Hematopoietic multipotent progenitor cell treated with erythropoietin and hydrocortisone succinate and interleukin-3 and kit ligand, for 15 days (in vitro differentiated cells): Measurements from ENCODE around the gene MYO9A.
"Not testable (repeated sequence)": the region's sequence is repeated elsewhere in the genome, so short reads cannot be mapped to it uniquely, and the experiment has no call there.

Experiments
- DNase-seq: peaks from one replicate; pipeline ENCODE4 v3.0.0-alpha.2; 2015; ENCODE audit warnings: low spot score

MYO9A gene

DNA sequence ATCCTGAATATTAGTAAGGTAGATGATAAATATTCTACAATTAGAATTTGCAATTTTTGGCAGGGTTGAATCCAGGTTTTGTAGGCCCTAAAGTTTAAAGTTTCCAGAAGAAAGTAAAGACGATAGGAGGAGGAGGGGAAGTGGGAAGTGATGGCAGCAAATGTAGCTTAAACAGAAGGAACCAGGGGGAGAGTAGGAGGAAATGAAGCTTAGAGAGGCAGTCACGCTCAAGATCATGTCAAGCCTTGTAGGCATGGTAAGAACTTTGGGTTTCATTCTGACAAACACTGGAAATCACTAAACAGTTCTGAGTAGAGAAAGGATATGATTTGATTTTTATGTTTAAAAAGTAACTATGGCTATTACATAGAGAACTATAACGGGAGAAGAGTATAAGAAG, 243.7 kb downstream of the MYO9A start:
- no peak for DNase-seq

DNA sequence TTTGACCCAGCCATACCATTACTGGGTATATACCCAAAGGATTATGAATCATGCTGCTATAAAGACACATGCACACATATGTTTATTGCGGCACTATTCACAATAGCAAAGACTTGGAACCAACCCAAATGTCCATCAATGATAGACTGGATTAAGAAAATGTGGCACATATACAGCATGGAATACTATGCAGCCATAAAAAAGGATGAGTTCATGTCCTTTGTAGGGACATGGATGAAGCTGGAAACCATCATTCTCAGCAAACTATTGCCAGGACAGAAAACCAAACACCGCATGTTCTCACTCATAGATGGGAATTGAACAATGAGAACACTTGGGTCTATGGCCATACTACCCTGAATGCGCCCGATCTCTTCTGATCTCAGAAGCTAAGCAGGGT, 259.7 kb downstream of the MYO9A start:
- not testable (repeated sequence) for DNase-seq

DNA sequence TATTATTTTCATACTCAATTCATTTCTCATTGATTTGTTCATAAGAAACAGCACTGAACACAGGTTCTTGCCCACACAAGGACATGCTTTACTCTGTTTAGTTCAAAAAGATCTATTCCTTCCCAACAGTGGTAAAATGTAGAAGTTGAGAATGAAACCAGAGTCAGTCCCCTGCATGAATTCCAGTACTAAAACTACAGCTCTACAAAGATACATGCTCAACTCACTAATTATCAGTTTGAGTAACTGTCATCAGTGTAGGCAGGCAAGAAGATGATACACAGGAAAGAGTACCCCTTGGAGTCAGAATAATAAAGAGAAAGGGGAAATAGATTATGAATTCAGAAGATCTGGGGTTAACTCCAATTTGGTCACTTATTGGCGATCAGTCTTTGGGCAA, 264.4 kb downstream of the MYO9A start:
- DNase-seq: no peak

DNA sequence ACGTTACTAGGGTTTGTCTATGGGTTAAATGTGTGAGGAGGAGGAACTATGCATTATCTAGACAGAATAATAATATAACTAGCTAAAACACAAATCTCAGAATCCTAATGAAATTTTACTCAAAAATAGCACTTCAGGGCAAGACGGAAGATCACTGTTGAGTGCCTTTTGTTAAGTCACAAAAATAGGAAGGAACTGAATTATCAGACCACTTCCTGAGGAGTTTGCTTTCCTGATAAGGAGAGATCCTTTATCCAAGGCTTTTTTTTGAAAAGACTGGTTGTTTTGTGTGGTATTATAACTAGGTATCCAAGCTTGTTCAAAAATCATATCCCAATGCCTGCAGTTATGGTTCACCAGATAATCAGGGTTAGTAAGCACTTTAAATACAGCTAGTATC, 273.0 kb downstream of the MYO9A start:
- DNase-seq: no peak

DNA sequence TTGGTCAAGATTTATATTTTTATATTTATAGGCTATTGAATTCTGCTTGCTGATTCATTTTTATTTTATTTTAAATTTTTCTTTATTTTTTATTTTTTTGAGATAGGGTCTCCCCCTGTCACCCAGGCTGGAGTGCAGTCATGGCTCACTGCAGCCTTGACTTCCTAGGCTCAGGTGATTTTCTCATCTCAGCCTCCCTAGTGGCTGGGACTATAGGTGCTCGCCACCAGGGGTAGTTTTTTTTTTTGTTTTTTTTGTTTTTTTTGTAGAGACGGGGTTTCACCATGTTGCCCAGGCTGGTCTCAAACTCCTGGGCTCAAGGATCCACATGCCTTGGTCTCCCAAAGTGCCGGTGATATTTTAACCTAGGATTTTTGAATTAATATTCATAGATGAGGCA, 276.4 kb downstream of the MYO9A start:
- no peak for DNase-seq

DNA sequence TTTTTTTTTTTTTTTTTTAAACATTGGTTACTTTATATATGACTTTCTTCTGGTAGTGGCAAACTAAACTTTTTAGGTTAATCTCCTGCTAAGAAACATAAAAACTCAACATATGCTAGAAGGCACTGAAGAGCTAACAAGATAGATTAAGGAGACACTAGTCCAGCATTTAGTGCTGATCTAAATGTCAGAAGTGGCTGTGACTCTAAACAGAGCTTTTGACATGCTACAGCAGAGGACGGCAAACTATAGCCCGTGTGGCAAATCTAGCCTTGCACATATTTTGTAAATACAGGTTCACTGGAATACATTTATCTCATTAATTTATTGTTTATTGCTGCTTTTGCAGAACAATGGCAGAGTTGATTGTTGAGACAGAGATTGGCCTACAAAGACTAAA, 287.0 kb downstream of the MYO9A start:
- DNase-seq: no peak

DNA sequence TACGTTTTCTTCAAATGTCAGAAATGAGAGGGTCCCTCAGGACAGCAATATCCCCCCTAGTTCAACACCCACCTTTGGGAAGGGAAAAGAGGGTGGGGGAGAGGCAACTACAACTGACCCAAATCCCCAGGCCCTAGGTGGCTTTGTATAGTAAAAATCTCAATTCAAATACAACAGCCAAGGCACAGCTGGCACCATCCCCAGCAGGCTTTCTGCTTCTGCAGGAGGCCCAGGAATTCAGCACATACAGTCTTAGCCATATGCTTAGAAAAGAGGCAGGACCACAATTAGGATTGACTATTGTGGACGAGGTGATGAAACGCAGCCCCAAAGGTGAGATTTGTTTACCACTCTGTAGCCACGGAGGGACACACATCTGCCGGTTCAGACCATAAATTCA, 291.8 kb downstream of the MYO9A start:
- no peak for DNase-seq

DNA sequence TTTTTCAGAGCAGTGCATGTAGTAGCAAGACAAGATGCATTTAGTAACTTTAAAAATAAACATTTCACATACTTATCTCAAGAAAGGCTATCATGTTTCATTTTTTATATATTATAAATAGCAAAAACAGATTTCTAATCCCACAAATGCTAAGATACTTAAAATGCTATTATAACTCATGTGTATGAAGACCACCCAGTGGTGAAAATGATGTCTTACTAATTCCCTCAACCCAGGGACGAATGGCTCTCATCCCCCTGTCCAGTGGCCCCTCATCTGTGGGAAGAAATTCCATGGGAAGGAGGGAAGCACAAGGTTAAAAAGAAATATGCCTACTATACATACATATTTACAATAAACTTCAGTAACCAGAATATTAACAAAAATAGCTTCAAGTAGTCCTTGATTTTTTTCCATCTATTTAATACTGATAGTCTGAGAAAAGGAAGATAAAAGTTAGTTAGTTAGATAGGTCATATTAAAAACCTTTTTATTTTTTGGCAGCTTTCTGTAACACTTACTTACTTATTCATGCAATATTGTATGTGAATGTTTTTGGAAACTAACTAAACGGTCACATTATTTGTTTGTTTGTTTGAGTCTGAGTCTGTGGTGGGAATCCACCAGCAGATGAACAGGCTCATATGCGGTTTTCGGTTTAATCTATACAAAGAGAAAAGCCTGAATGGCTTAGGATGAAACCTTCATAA, 292.8 kb downstream of the MYO9A start:
- no peak for DNase-seq

DNA sequence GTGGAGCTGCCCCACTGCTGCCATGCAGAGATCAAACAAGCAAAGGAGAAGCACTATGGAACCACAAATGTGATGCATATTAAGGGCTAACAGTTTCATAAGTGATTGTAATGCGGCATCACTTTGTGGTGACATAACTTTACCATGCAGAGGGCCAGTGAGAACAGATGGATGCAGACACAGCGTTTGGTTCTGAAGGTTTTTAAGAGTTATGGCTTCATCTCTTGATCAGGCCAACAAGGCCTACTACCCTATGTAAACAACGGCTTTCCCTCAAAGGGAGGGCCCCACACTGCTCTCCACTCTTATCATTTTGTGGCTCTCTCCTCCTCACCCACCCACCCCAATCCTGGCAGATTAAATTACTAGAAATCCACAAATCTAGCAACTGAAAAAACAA, 294.1 kb downstream of the MYO9A start:
- no peak for DNase-seq

DNA sequence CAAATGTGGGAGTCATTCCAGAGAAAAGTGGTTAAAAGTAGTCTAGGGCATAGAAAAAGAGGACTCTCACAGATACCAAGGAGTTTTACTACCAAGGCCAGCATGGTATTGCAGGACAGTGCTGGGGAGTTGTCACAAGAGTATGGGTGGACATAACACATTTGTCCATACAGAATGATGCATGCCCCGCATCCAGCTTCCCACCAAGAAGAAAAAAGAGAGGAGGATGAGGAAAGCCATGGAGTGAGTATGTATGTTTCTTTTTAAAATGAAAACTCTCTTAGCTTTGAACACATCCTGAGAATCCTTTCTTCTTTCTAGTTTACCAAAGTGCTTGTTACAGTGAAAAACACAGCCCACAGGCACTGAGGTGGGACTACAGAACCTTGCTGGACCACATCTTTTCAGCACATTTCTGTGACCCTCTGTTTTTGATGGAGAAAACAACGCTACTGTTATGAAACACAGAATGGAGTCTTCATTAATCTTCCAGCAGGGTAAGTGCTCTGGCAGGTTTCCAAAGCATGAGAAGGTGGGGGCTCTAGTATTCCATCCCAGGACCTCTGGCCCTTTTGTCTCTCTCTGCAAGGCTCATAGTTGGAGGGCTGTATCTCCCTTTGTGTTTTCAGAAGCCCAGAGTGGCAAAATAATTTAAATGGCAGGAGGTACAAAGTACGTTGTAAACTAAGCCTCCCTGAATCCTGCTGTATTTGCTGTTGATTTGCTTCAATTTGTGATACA, 294.9 kb downstream of the MYO9A start:
- DNase-seq: no peak

DNA sequence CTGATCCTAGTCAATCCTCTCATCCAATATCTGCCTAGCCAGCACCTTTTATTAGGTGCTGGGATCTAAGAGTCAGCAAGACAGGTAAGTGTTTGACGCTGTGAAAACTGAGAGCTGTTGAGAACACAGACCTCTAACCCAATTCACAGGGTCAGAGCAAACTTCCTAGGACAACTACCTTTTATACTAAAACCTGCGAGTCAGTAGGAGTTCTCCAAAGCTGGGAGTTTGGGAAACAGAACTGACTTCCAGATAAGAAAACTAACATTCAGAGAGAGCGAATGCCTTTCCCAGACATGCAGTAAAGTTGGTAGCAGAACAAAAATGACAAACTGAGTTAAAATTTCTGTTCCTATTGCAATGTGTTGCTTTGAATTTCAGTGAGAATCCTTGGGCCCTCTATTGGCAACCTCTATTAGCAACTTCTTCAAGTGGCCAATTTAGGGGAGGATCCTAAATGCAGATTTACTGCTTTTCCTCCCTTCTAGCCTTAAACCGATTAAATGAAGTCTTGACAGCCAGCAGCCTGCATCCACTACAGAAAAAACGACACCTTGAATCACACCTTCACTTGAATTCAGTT, 296.3 kb downstream of the MYO9A start:
- DNase-seq: no peak

DNA sequence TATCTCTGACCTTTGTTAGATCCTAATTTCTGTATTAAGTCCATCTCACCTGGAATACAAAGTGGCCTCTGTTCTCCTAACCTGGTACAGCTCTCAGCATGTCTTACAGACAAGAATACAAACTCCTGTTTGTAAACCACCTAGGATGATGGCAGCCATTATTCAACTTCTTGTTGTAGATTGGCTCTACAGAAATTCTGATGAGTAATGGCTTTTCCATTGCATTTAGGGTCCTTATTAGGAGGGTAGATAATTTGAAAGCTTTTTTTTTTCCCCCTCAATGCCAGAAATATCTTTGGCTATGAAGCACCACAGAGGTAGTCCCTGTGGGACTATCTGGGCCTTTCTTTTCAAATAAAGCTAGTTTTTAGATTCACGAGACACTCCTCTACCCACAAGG, 297.8 kb downstream of the MYO9A start:
- no peak for DNase-seq

DNA sequence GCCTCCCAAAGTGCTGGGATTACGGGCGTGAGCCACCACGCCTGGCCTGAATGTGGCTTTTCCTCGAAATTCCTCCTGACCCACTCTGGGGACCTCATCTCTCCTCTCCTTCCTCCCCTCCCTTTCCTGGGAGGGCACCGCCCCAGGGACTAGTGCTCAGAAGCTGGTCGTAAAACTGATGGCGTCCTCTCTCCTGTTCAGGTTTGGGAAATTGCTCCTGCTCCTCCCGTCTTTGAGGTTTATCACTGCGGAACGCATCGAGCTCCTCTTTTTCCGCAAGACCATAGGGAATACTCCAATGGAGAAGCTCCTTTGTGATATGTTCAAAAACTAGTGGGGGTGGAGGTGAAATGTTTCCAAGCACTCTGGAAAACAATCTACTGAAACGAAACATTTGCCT, 300.6 kb downstream of the MYO9A start:
- no peak for DNase-seq

DNA sequence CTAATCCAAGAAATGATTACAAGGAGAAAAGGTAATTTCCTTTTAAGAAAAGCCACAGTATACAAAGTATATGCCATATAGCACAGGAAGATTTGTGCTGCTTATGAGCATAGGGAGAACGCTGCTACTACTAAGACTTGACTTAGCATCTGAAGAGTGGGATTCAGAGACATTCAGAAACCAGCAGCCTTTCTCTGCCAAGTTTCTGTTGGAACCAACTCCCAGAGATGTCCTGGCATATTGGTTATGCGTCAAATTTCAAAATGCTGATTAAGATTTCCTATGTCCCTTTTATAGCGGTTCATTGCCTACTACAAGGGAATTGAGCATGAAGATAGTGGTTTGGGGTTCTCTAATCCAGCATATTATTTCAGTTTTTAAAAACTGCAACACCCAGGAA, 302.6 kb downstream of the MYO9A start:
- no peak for DNase-seq

DNA sequence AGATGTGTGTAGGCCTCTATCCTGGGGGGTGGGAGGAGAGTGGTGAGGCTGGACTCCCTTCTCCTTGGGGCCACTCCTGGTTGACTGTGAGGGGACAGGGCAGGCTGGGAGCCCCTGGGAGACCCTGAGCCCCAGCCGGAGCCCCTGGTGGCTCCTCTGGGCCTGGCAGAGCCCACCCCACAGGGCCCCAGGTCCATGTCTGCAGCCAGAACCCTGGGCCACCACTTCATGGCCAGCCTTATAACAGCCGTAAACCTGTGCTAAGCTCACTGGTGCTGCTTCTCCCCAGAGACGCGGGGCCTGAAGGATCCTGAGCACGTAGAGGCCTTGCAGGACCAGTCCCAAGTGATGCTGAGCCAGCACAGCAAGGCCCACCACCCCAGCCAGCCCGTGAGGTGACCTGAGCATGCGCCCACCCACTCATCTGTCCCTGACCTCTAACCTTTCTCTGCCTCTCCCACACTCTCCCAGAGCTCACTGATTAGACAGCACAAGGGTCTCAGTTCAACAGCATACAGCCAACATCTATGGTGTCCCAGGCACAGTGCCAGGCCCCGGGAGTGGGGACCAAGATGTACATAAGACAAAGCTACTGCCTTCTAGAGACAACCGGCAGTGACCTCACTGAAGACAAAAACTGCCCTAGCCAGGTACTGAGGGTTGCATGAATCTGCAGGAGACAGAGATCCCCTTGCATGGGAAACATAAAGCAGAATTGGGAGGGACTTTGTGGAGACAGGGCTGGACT, 304.1 kb downstream of the MYO9A start:
- DNase-seq: no peak

DNA sequence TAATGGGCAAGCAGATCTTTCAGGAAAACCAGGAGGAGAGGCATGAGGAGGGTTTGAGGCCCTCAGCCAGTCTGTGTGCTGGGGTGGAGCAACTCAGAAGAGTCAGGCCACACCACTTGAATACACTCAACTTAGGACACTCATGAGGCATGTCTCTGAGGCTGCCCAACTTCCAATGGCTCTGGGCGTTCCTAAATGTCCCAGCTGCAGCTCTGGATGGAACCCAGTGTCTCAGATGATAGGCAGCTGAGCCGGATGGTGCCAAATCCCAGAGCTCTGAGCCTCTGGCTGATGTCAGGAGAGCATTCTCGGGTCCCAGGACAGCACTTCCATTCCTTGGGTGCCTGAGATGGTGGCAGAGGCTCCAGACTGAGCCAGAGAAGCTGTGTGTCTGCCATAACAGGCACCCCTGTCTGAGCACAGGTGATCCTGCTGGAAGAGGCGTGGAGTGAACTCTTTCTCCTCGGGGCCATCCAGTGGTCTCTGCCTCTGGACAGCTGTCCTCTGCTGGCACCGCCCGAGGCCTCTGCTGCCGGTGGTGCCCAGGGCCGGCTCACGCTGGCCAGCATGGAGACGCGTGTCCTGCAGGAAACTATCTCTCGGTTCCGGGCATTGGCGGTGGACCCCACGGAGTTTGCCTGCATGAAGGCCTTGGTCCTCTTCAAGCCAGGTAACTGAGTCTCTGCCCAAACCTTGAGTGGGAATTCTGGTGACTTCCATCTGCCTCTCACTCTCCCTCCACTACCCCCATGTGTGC, 304.8 kb downstream of the MYO9A start:
- no peak for DNase-seq

DNA sequence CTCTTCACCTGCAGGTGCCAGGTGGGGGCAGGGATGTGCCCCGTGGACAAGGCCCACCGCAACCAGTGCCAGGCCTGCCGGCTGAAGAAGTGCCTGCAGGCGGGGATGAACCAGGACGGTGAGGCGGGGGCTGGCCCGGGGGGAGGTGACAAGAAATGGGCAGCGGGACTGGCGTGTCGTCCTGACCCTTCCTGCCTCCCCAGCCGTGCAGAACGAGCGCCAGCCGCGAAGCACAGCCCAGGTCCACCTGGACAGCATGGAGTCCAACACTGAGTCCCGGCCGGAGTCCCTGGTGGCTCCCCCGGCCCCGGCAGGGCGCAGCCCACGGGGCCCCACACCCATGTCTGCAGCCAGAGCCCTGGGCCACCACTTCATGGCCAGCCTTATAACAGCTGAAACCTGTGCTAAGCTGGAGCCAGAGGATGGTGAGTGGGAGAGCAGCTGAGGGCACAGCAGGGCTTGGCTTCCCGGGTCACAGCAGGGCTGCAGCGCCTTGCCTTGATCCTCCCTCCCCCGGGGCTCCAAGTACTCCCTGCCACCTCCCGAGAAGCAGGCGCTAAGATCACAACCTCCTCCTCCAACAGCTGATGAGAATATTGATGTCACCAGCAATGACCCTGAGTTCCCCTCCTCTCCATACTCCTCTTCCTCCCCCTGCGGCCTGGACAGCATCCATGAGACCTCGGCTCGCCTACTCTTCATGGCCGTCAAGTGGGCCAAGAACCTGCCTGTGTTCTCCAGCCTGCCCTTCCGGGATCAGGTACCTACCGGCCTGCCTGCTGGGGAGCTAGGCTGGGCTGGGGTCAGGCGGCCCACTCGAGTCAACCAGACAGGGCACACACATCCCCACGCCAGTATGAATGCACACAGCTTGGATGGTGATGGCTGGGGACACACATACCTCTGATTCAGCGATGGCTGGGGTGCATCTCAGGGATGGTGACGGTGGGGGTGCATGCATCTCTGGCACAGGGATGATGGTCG, 305.9 kb downstream of the MYO9A start:
- no peak for DNase-seq

DNA sequence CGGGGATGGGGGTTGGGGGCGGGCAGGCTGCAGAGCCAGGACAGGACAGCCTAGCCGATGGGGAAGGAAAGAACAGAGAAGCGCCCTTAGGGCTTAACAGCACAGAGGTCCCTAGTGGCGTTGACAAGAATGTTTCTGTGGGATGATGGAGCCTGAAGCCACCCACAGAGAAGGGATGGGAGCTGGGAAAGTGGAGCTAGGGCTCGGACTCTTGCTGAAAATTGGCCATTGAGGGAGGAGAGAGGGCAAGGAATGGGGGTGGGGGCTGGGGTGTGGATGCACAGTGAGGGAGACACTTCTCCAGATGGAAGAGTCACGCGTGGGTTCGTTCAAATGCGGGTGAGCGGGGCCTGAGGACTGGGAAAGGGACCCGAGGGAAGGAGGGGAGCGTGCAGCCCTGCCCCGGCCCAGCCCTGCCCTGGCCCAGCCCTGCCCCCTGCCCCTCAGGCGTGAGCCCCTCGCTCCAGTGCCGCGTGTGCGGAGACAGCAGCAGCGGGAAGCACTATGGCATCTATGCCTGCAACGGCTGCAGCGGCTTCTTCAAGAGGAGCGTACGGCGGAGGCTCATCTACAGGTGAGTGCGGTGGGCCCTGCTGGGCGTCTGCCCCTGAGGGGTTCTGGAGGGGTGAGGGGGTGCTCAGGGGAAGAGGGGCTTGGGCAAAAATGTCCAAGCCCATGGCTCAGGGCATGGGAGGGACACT, 306.8 kb downstream of the MYO9A start:
- no peak for DNase-seq

DNA sequence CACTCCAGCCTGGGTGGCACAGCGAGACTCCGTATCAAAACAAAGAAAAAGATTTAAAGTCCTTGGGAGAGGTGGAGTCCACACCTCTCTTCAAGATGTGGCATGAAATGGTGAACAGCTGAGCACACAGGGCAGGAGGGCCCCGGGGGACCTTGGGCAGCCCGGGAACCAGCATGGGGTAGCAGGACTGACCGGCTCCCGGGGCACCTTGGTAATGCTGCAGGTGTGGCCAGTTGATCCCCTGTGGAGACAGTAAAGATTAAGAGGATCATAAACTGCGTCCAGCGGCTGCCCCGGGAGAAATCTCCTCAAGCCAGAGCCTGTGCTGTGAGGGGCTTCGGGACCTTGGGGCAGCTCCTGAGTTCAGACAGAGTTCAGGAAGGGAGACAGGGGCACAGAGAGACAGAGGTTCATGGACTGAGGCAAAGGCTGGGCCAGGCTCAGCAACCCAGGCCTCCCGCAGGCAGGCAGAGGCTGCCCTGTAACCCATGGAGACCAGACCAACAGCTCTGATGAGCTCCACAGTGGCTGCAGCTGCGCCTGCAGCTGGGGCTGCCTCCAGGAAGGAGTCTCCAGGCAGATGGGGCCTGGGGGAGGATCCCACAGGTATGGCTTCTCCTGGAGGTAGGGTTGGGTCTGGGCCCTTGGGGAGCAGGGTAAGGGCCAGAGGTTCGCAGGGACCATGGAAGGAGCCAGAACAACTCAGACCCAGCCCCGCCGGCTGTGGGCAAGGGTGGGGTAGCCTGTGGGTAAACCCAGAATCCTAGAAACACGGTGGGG, 307.5 kb downstream of the MYO9A start, which contains the start of gene NR2E3:
NR2E3 (plus strand) TSS at position 299 of the 780 bp plus-strand sequence; CDS start at position 489, 190 bp downstream.
- no peak for DNase-seq
